Neuronal stem cell (in vitro differentiated cells): Measurements from ENCODE around the gene COX11.
A peak's percentile ranks its signal among the peaks of the same experiment; 100 is the strongest.

Experiments used
- DNase-seq: peaks from one replicate; pipeline ENCODE4 v3.0.0-alpha.2; 2013; ENCODE audit warnings: low spot score
- H2AFZ ChIP-seq: one replicate; pipeline ENCODE4 v1.6.1; 2013; ENCODE audit warnings: mild to moderate bottlenecking, low read length, inconsistent platforms
- H2AK5ac ChIP-seq: 2 replicates; pipeline ENCODE4 v1.6.1; 2013; ENCODE audit warnings: low read depth, mild to moderate bottlenecking, inconsistent platforms, low read length, moderate library complexity, mixed read lengths
- H2BK120ac ChIP-seq: 2 replicates; pipeline ENCODE4 v1.6.1; 2013; ENCODE audit warnings: low read depth, mild to moderate bottlenecking, inconsistent platforms, low read length, moderate library complexity, mixed read lengths
- H2BK12ac ChIP-seq: one replicate; pipeline ENCODE4 v1.6.1; 2013; ENCODE audit warnings: low read length, inconsistent platforms
- H2BK15ac ChIP-seq: 2 replicates; pipeline ENCODE4 v1.6.1; 2013; ENCODE audit warnings: mild to moderate bottlenecking, low read length, inconsistent platforms, mixed read lengths
- H2BK5ac ChIP-seq: one replicate; pipeline ENCODE4 v1.6.1; 2013; ENCODE audit warnings: inconsistent platforms, mild to moderate bottlenecking, low read length, moderate library complexity
- H3K14ac ChIP-seq: one replicate; pipeline ENCODE4 v1.6.1; 2013; ENCODE audit warnings: low read length, inconsistent platforms
- H3K18ac ChIP-seq: 2 replicates; pipeline ENCODE4 v1.6.1; 2013; ENCODE audit warnings: low read length, inconsistent platforms
- H3K23ac ChIP-seq: 2 replicates; pipeline ENCODE4 v1.6.1; 2013; ENCODE audit warnings: low read depth, mild to moderate bottlenecking, mixed read lengths, low read length, inconsistent platforms; ENCODE audit not compliant: poor library complexity
- H3K27ac ChIP-seq: replicated peaks from 3 replicates; pipeline ENCODE4 v1.5.1; 2013; ENCODE audit warnings: low read length, inconsistent platforms
- H3K27me3 ChIP-seq, 3 experiments: 2 replicates each; pipeline ENCODE4 v1.6.1; 2013; ENCODE audit warnings: low read length in 3 of 3, mild to moderate bottlenecking in 2 of 3, inconsistent platforms in 1 of 3, low read depth in 1 of 3, mixed read lengths in 1 of 3, moderate library complexity in 1 of 3; ENCODE audit not compliant: control insufficient read depth in 3 of 3, insufficient read depth in 3 of 3
- H3K36me3 ChIP-seq, 2 donors: replicated peaks in 1 of 2; 2 replicates each; pipeline ENCODE4 v1.6.1; 2013; ENCODE audit warnings: low read length in 2 of 2; ENCODE audit not compliant: control insufficient read depth in 2 of 2, insufficient read depth in 2 of 2
- H3K4ac ChIP-seq: 2 replicates; pipeline ENCODE4 v1.6.1; 2013; ENCODE audit warnings: inconsistent platforms, mild to moderate bottlenecking, low read length, moderate library complexity
- H3K4me1 ChIP-seq, 2 donors: 1 replicate in 1 of 2; 2 replicates in 1 of 2; pipeline ENCODE4 v1.6.1; 2013; ENCODE audit warnings: low read length in 2 of 2, low read depth in 1 of 2; ENCODE audit not compliant: control insufficient read depth in 2 of 2, insufficient read depth in 1 of 2
- H3K4me2 ChIP-seq: one replicate; pipeline ENCODE4 v1.6.1; 2013; ENCODE audit warnings: mild to moderate bottlenecking, low read length, inconsistent platforms; ENCODE audit not compliant: insufficient read depth, poor library complexity, severe bottlenecking
- H3K4me3 ChIP-seq, 2 donors: 2 replicates each; pipeline ENCODE4 v1.5.1; 2013; ENCODE audit warnings: low read length in 2 of 2, mild to moderate bottlenecking in 2 of 2, inconsistent platforms in 1 of 2, moderate library complexity in 1 of 2
- H3K79me1 ChIP-seq: one replicate; pipeline ENCODE4 v1.6.1; 2013; ENCODE audit warnings: low read depth, mild to moderate bottlenecking, inconsistent platforms, low read length, moderate library complexity
- H3K9ac ChIP-seq: one replicate; pipeline ENCODE4 v1.6.1; 2013; ENCODE audit warnings: mild to moderate bottlenecking, low read depth, low read length, inconsistent platforms; ENCODE audit not compliant: poor library complexity
- H3K9me3 ChIP-seq, 2 donors: replicated peaks in 1 of 2; 2 replicates each; pipeline versions ENCODE3 to v1.6.1; 2013; ENCODE audit warnings: low read length in 2 of 2, mild to moderate bottlenecking in 2 of 2, inconsistent platforms in 1 of 2, low read depth in 1 of 2, mixed read lengths in 1 of 2, moderate library complexity in 1 of 2; ENCODE audit not compliant: control insufficient read depth in 2 of 2, insufficient read depth in 1 of 2
- H4K8ac ChIP-seq: one replicate; pipeline ENCODE4 v1.6.1; 2013; ENCODE audit warnings: low read depth, mild to moderate bottlenecking, inconsistent platforms, low read length, moderate library complexity
- H4K91ac ChIP-seq: one replicate; pipeline ENCODE4 v1.6.1; 2013; ENCODE audit warnings: low read length, low read depth, mild to moderate bottlenecking, inconsistent platforms; ENCODE audit not compliant: poor library complexity
- WGBS, 2 donors: extraction: QIAGEN DNeasy Blood & Tissue Kit; methylation state at CpG; one replicate each; pipeline ENCODE4 v1.1.7; 2013; ENCODE audit warnings: missing lambda C conversion rate in 2 of 2, mixed read lengths in 1 of 2; ENCODE audit not compliant: insufficient read length in 2 of 2, insufficient replicate concordance in 1 of 2; ENCODE audit errors: extremely low coverage in 2 of 2; 5-methylcytosine and 5-hydroxymethylcytosine counted together

COX11 gene

GRCh38 chr17:54996441-54996840 lies 28.0 kb upstream of the COX11 start:
- H4K8ac ChIP-seq, result no peak overlapping the region
- H3K36me3 ChIP-seq, result peaks cover 0 to 44% of the 10 kb centered on the region in 2 donors
- no peak overlapping the region for H2AFZ ChIP-seq
- no peak overlapping the region for H3K4me3 ChIP-seq
- H4K91ac ChIP-seq, result no peak overlapping the region
- no peaks in the 10 kb centered on the region for H3K9me3 ChIP-seq
- no peak overlapping the region for H3K23ac ChIP-seq
- no peak overlapping the region for H3K27ac ChIP-seq
- no CpG with 5 or more reads among the region's 1 CpG for WGBS, 2 donors
- H3K18ac ChIP-seq, result no peak overlapping the region
- H2BK12ac ChIP-seq, result no peak overlapping the region
- no peak overlapping the region for H2BK120ac ChIP-seq
- H2AK5ac ChIP-seq, result no peak overlapping the region
- no peak overlapping the region for H3K4me2 ChIP-seq
- H2BK5ac ChIP-seq, result no peak overlapping the region
- no peak for DNase-seq
- H3K4me1 ChIP-seq, result no peaks in the 10 kb centered on the region
- H3K79me1 ChIP-seq, result no peaks in the 10 kb centered on the region
- H3K9ac ChIP-seq, result no peak overlapping the region
- no peak overlapping the region for H3K14ac ChIP-seq
- no peak overlapping the region for H3K4ac ChIP-seq
- no peaks in the 10 kb centered on the region for H3K27me3 ChIP-seq
- no peak overlapping the region for H2BK15ac ChIP-seq

GRCh38 chr17:54992797-54993639 lies 24.6 kb upstream of the COX11 start:
- peaks cover 0 to 2% of the 10 kb centered on the region in 2 donors for H3K4me1 ChIP-seq
- no peak overlapping the region for H2BK120ac ChIP-seq
- H3K23ac ChIP-seq, result no peak overlapping the region
- no peak overlapping the region for H3K4me3 ChIP-seq
- H4K8ac ChIP-seq, result no peak overlapping the region
- no CpG with 5 or more reads among the region's 8 CpGs for WGBS, 2 donors
- no peaks in the 10 kb centered on the region for H3K9me3 ChIP-seq
- no peak overlapping the region for H3K14ac ChIP-seq
- H2AFZ ChIP-seq, result no peak overlapping the region
- no peak overlapping the region for H3K27ac ChIP-seq
- no peak overlapping the region for H2BK5ac ChIP-seq
- H3K79me1 ChIP-seq, result no peaks in the 10 kb centered on the region
- no peak overlapping the region for H4K91ac ChIP-seq
- no peak overlapping the region for H3K4ac ChIP-seq
- no peak overlapping the region for H2BK15ac ChIP-seq
- H2BK12ac ChIP-seq, result no peak overlapping the region
- no peak overlapping the region for H2AK5ac ChIP-seq
- no peak overlapping the region for H3K18ac ChIP-seq
- peaks cover 0 to 27% of the 10 kb centered on the region in 2 donors for H3K36me3 ChIP-seq
- DNase-seq, result peak; percentile 14
- H3K4me2 ChIP-seq, result no peak overlapping the region
- H3K9ac ChIP-seq, result no peak overlapping the region
- no peaks in the 10 kb centered on the region for H3K27me3 ChIP-seq

GRCh38 chr17:54991567-54991966 lies 23.1 kb upstream of the COX11 start:
- Histone ChIP-seq H3K27ac (no peak overlapping the region), H2BK5ac (no peak overlapping the region), H2BK120ac (no peak overlapping the region), H2AFZ (no peak overlapping the region), H3K4me2 (no peak overlapping the region), H3K27me3 (no peaks in the 10 kb centered on the region), H3K79me1 (no peaks in the 10 kb centered on the region), H3K36me3 (peaks cover 0 to 40% of the 10 kb centered on the region in 2 donors), H3K4me3 (no peak overlapping the region), H2BK12ac (no peak overlapping the region), H2BK15ac (no peak overlapping the region), H4K8ac (no peak overlapping the region), H2AK5ac (no peak overlapping the region), H3K14ac (no peak overlapping the region), H3K18ac (no peak overlapping the region), H3K4me1 (peaks cover 0 to 2% of the 10 kb centered on the region in 2 donors), H3K9me3 (no peaks in the 10 kb centered on the region), H3K23ac (no peak overlapping the region), H3K9ac (no peak overlapping the region), H3K4ac (no peak overlapping the region), H4K91ac (no peak overlapping the region)
- DNase-seq, result no peak
- no CpG with 5 or more reads among the region's 1 CpG for WGBS, 2 donors

GRCh38 chr17:54990118-54990517 lies 21.7 kb upstream of the COX11 start:
- WGBS, 2 donors, result no CpG with 5 or more reads among the region's 4 CpGs
- no peak overlapping the region for H3K4ac ChIP-seq
- no peak overlapping the region for H3K4me2 ChIP-seq
- H3K4me1 ChIP-seq, result peaks cover 0 to 2% of the 10 kb centered on the region in 2 donors
- H4K8ac ChIP-seq, result no peak overlapping the region
- H3K36me3 ChIP-seq, result peaks cover 0 to 35% of the 10 kb centered on the region in 2 donors
- no peaks in the 10 kb centered on the region for H3K79me1 ChIP-seq
- H3K14ac ChIP-seq, result no peak overlapping the region
- no peaks in the 10 kb centered on the region for H3K27me3 ChIP-seq
- H3K18ac ChIP-seq, result no peak overlapping the region
- H3K23ac ChIP-seq, result no peak overlapping the region
- H2BK120ac ChIP-seq, result no peak overlapping the region
- H2AK5ac ChIP-seq, result no peak overlapping the region
- H3K9me3 ChIP-seq, result no peaks in the 10 kb centered on the region
- H3K9ac ChIP-seq, result no peak overlapping the region
- H3K27ac ChIP-seq, result no peak overlapping the region
- no peak overlapping the region for H3K4me3 ChIP-seq
- DNase-seq, result no peak
- no peak overlapping the region for H4K91ac ChIP-seq
- H2BK12ac ChIP-seq, result no peak overlapping the region
- H2AFZ ChIP-seq, result no peak overlapping the region
- H2BK15ac ChIP-seq, result no peak overlapping the region
- H2BK5ac ChIP-seq, result no peak overlapping the region
